Fibroblast of lung (primary cell): ENCODE data around the gene NINL. TPM values are rescaled to one million over a fixed set of nuclear protein-coding genes. Genes with fewer than 3 reads are reported as not detected.

Experiments
- DNase-seq, 2 donors: peaks; one replicate each; pipeline versions ENCODE4 v3.0.0 to v3.0.0-alpha.2; 2010; ENCODE audit warnings: low read depth in 2 of 2
- H2AFZ ChIP-seq: 2 replicates; pipeline ENCODE4 v1.5.1; 2012; ENCODE audit warnings: low read length, control low read depth, inconsistent platforms
- H3K27ac ChIP-seq: 2 replicates; pipeline ENCODE4 v1.5.1; 2011; ENCODE audit warnings: low read length, control low read depth; ENCODE audit not compliant: insufficient read depth
- H3K27me3 ChIP-seq: 2 replicates; pipeline ENCODE4 v1.5.1; 2011; ENCODE audit warnings: mild to moderate bottlenecking, low read length; ENCODE audit not compliant: control insufficient read depth, insufficient read depth
- H3K36me3 ChIP-seq: 2 replicates; pipeline ENCODE4 v1.5.1; 2011; ENCODE audit warnings: low read length; ENCODE audit not compliant: control insufficient read depth, insufficient read depth
- H3K4me1 ChIP-seq: 2 replicates; pipeline ENCODE4 v1.5.1; 2011; ENCODE audit warnings: low read length; ENCODE audit not compliant: control insufficient read depth, insufficient read depth; ENCODE audit errors: extremely low read depth
- H3K4me2 ChIP-seq: 2 replicates; pipeline ENCODE4 v1.5.1; 2011; ENCODE audit warnings: low read length, control low read depth; ENCODE audit not compliant: insufficient read depth; ENCODE audit errors: extremely low read depth
- H3K4me3 ChIP-seq, 4 experiments: fragments of 200-600 bp in 1 of 4; sonication (generic) in 1 of 4; replicated peaks in 1 of 4; 2 replicates each; pipeline ENCODE4 v1.5.1; 2011 to 2016; ENCODE audit warnings: low read length in 4 of 4, low read depth in 3 of 4, mild to moderate bottlenecking in 3 of 4, control low read depth in 2 of 4, inconsistent platforms in 1 of 4, mixed read lengths in 1 of 4; ENCODE audit not compliant: insufficient read depth in 1 of 4; ENCODE audit errors: control extremely low read depth in 1 of 4
- H3K79me2 ChIP-seq: 2 replicates; pipeline ENCODE4 v1.5.1; 2012; ENCODE audit warnings: mild to moderate bottlenecking, low read length, inconsistent platforms; ENCODE audit not compliant: control insufficient read depth, insufficient read depth
- H3K9ac ChIP-seq: 2 replicates; pipeline ENCODE4 v1.5.1; 2011; ENCODE audit warnings: mild to moderate bottlenecking, low read length, control low read depth; ENCODE audit not compliant: insufficient read depth
- H3K9me3 ChIP-seq: 2 replicates; pipeline ENCODE4 v1.5.1; 2012; ENCODE audit warnings: low read depth, low read length; ENCODE audit not compliant: control insufficient read depth, insufficient read depth
- H4K20me1 ChIP-seq: 2 replicates; pipeline ENCODE4 v1.5.1; 2011; ENCODE audit warnings: low read length; ENCODE audit not compliant: control insufficient read depth, insufficient read depth; ENCODE audit errors: extremely low read depth
- EZH2 ChIP-seq: IDR thresholded peaks from 2 replicates; pipeline ENCODE4 v1.5.1; 2012; ENCODE audit warnings: low read length, control low read depth, mild to moderate bottlenecking; ENCODE audit errors: missing control alignments
- polyA plus RNA-seq, 2 donors: library from polyadenylated mRNA; depleted of rRNA in 1 of 2; stranded (reverse) in 1 of 2; unstranded in 1 of 2; fragments of >200 nt; gene quantifications; 2 replicates each; pipeline ENCODE4 v1.2.1, GENCODE V29; 2011 to 2012; ENCODE audit warnings: missing spikeins in 1 of 2
- total RNA-seq: library from RNA; depleted of rRNA; stranded (reverse); fragments of >200 nt; gene quantifications from 2 replicates; pipeline ENCODE4 v1.2.1, GENCODE V29; 2014
- TF ChIP-seq, protein P1 (sequence below), 2 donors: IDR thresholded peaks in 1 of 2; conservative IDR thresholded peaks in 1 of 2; 1 replicate in 1 of 2; 2 replicates in 1 of 2; pipeline ENCODE4 v1.5.1; 2011 to 2012; ENCODE audit warnings: low read length in 2 of 2, control low read depth in 1 of 2, inconsistent platforms in 1 of 2, low read depth in 1 of 2, mild to moderate bottlenecking in 1 of 2

The NINL gene
- total and polyA plus RNA-seq, 2 donors (not counting 1 experiment from before 2014, with no cell fraction given): 4.4 to 16.3 TPM

DNA sequence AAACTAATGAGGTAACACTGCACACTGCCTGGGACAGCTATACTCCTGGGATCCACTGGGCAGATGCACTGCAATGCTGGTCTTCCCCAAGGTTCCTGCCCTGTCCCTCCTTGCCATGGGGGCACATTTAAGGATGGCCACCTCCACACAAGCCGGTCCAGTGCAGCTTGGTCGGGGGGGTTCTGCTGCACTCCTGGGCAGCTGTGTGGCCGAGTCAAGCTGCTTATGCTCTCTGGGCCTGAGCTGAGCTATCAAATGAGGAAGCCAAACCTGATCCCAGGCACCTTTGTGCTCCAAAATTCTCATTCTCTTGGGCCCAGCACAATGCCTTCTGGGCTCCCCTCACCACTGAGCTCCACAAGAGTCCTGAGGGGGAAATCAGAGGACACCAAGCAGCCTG is 37.3 kb downstream of the NINL start:
- Histone ChIP-seq H3K36me3 (no peaks in the 10 kb centered on the region), H3K27ac (no peak overlapping the region), H2AFZ (no peak overlapping the region), H3K9me3 (no peaks in the 10 kb centered on the region), H3K27me3 (no peaks in the 10 kb centered on the region), H3K4me3 (no peak overlapping the region), H4K20me1 (no peaks in the 10 kb centered on the region), H3K79me2 (no peaks in the 10 kb centered on the region), H3K4me1 (peaks cover 7% of the 10 kb centered on the region), H3K9ac (no peak overlapping the region), H3K4me2 (no peak overlapping the region)
- no peak for TF ChIP-seq EZH2
- TF ChIP-seq, protein P1, sequence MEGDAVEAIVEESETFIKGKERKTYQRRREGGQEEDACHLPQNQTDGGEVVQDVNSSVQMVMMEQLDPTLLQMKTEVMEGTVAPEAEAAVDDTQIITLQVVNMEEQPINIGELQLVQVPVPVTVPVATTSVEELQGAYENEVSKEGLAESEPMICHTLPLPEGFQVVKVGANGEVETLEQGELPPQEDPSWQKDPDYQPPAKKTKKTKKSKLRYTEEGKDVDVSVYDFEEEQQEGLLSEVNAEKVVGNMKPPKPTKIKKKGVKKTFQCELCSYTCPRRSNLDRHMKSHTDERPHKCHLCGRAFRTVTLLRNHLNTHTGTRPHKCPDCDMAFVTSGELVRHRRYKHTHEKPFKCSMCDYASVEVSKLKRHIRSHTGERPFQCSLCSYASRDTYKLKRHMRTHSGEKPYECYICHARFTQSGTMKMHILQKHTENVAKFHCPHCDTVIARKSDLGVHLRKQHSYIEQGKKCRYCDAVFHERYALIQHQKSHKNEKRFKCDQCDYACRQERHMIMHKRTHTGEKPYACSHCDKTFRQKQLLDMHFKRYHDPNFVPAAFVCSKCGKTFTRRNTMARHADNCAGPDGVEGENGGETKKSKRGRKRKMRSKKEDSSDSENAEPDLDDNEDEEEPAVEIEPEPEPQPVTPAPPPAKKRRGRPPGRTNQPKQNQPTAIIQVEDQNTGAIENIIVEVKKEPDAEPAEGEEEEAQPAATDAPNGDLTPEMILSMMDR (conservative IDR thresholded peaks at IDR 0.05 in 1 of 2, IDR thresholded peaks at IDR 0.05 in 1 of 2; ENCODE audit: low read depth in 1 of 2, low read length in 2 of 2): no peak
- DNase-seq: no peak

DNA sequence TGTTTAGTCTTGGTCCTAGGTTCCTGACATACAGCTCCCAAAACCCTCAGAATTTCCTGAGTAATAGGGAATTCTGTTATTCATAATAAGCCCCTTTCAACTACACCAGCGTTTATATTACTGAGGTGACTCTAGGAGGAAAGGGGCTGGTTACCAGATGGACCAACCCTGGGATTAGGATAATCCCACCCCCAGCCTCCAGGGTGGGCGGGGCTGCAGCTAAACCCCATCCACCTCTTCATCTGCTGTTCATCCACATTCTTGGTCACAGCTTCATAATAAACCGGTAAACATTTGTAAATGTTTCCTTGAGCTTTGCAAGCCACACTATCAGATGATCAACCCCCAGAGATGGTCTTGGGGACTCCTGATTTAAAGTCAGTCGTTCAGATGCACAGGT is 38.3 kb downstream of the NINL start:
- Histone ChIP-seq H3K9me3 (no peaks in the 10 kb centered on the region), H4K20me1 (no peaks in the 10 kb centered on the region), H3K4me2 (no peak overlapping the region)

DNA sequence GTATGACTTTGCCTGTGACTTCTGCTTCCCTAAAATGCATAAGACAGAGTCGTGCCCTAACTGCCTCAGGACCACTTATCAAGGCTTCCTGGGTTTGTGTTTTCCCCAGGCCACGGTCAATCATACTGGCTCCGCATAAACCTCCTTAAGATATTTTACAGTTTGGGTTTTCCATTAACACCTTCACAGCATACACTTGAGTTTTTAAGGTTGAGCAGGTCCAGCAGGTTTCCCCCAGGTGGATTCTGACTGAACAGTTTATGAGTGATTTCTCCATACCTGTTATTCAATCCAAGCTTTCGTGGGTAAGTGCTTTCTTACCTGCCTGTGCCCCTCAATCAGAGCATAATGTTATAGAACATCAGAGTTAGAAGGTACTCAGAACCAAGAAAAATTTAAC is 39.3 kb downstream of the NINL start:
- H3K4me3 ChIP-seq: no peak overlapping the region
- no peak for DNase-seq
- no peaks in the 10 kb centered on the region for H3K79me2 ChIP-seq
- H3K9ac ChIP-seq: no peak overlapping the region
- no peak overlapping the region for H3K27ac ChIP-seq
- no peaks in the 10 kb centered on the region for H3K27me3 ChIP-seq
- H3K4me2 ChIP-seq: no peak overlapping the region
- H3K9me3 ChIP-seq: no peaks in the 10 kb centered on the region
- no peak overlapping the region for H2AFZ ChIP-seq
- no peaks in the 10 kb centered on the region for H4K20me1 ChIP-seq
- H3K36me3 ChIP-seq: no peaks in the 10 kb centered on the region
- no peak for TF ChIP-seq EZH2
- peaks cover 11% of the 10 kb centered on the region for H3K4me1 ChIP-seq

More for the DNA sequence above, 38.3 kb downstream of the NINL start:
- Histone ChIP-seq H3K4me3 (no peak overlapping the region), H3K36me3 (no peaks in the 10 kb centered on the region), H3K27me3 (no peaks in the 10 kb centered on the region), H3K79me2 (no peaks in the 10 kb centered on the region), H3K9ac (no peak overlapping the region), H3K4me1 (peaks cover 7% of the 10 kb centered on the region), H3K27ac (no peak overlapping the region), H2AFZ (no peak overlapping the region)
- TF ChIP-seq, protein P1 (conservative IDR thresholded peaks at IDR 0.05 in 1 of 2, IDR thresholded peaks at IDR 0.05 in 1 of 2; ENCODE audit: low read depth in 1 of 2, low read length in 2 of 2): no peak
- no peak for TF ChIP-seq EZH2
- DNase-seq: no peak
